ENCODE data around the gene FEZF2.

Gene FEZF2

DNA sequence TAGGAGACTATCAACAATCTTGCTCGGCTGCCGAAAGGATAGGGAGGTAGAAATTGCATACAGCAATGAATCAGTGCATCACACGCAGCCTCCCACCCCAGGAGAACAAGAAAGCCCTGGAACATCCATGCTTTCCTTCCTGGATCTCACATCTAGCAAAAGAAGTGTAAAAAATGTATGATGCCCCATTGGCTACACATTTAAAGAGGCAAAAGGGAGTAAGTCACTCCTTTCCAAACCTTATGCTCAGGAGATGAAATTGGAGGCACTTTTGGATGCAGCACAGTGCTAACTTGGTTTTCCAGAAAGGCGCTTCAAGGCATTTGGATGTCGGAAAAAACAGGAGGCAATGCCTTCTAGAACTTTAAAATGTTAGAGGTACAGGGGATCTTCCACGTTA, 32.2 kb upstream of the FEZF2 start:
- Histone ChIP-seq H3K36me3 (replicated peaks; ENCODE audit: insufficient read depth, low read length) (no peaks in the 10 kb centered on the region), H3K27ac (ENCODE audit: low read length) (no peak overlapping the region), H3K9ac (ENCODE audit: low read length) (no peak overlapping the region), H3K4me2 (ENCODE audit: low read depth, low read length) (no peak overlapping the region), H3K4me1 (ENCODE audit: low read length) (no peaks in the 10 kb centered on the region), H3K9me3 (replicated peaks; ENCODE audit: insufficient read depth, low read length) (no peaks in the 10 kb centered on the region), H4K20me1 (ENCODE audit: insufficient read depth, low read length) (no peaks in the 10 kb centered on the region), H3K27me3 (replicated peaks; ENCODE audit: insufficient read depth, low read length) (no peaks in the 10 kb centered on the region), H2AFZ (ENCODE audit: low read length) (no peak overlapping the region), H3K9me2 (replicated peaks; ENCODE audit: insufficient read depth, low read length) (no peaks in the 10 kb centered on the region), H3K79me2 (ENCODE audit: low read length) (no peaks in the 10 kb centered on the region), H3K4me3 (ENCODE audit: low read length) (no peak overlapping the region), H3F3A (ENCODE audit: insufficient read depth, low read length) (no peaks in the 10 kb centered on the region)
- TF ChIP-seq, protein P1, sequence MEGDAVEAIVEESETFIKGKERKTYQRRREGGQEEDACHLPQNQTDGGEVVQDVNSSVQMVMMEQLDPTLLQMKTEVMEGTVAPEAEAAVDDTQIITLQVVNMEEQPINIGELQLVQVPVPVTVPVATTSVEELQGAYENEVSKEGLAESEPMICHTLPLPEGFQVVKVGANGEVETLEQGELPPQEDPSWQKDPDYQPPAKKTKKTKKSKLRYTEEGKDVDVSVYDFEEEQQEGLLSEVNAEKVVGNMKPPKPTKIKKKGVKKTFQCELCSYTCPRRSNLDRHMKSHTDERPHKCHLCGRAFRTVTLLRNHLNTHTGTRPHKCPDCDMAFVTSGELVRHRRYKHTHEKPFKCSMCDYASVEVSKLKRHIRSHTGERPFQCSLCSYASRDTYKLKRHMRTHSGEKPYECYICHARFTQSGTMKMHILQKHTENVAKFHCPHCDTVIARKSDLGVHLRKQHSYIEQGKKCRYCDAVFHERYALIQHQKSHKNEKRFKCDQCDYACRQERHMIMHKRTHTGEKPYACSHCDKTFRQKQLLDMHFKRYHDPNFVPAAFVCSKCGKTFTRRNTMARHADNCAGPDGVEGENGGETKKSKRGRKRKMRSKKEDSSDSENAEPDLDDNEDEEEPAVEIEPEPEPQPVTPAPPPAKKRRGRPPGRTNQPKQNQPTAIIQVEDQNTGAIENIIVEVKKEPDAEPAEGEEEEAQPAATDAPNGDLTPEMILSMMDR (IDR thresholded peaks at IDR 0.05; ENCODE audit: low read length): no peak
- TF ChIP-seq EZH2phosphoT487 (IDR thresholded peaks at IDR 0.05; ENCODE audit: low read length): no peak
- TF ChIP-seq EZH2 (optimal IDR thresholded peaks at IDR 0.05; ENCODE audit: low read depth, low read length): no peak
- no peak for DNase-seq

DNA sequence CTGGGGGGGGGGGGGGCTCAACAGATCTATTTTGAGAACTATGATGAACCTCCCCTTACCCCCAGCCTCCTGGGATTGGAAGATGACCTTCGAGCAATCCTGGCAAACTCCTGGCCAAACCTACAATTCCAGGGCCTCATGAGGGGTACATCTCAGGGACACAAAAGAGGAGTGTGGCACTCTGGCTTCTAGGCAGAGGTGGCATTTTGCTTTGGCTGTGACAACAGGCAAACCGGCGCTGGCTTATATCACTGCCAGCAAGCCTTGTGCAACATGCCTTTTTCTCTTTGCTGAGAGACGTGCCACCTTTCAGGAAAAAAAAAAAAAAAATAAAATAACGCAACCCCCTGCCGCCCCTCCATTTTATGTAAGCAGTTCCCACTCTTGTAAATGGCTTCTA, 31.8 kb upstream of the FEZF2 start:
- no peaks in the 10 kb centered on the region for H3K36me3 ChIP-seq (replicated peaks; ENCODE audit: insufficient read depth, low read length)
- no peak overlapping the region for H3K4me2 ChIP-seq (ENCODE audit: low read depth, low read length)
- no peaks in the 10 kb centered on the region for H4K20me1 ChIP-seq (ENCODE audit: insufficient read depth, low read length)
- H3K27me3 ChIP-seq (replicated peaks; ENCODE audit: insufficient read depth, low read length): no peaks in the 10 kb centered on the region
- DNase-seq: no peak
- H3K9me2 ChIP-seq (replicated peaks; ENCODE audit: insufficient read depth, low read length): no peaks in the 10 kb centered on the region
- H3K4me1 ChIP-seq (ENCODE audit: low read length): no peaks in the 10 kb centered on the region
- H3F3A ChIP-seq (ENCODE audit: insufficient read depth, low read length): no peaks in the 10 kb centered on the region
- TF ChIP-seq, protein P1 (IDR thresholded peaks at IDR 0.05; ENCODE audit: low read length): no peak
- TF ChIP-seq EZH2phosphoT487 (IDR thresholded peaks at IDR 0.05; ENCODE audit: low read length): no peak
- TF ChIP-seq EZH2 (optimal IDR thresholded peaks at IDR 0.05; ENCODE audit: low read depth, low read length): no peak
- no peak overlapping the region for H3K9ac ChIP-seq (ENCODE audit: low read length)
- no peaks in the 10 kb centered on the region for H3K9me3 ChIP-seq (replicated peaks; ENCODE audit: insufficient read depth, low read length)
- no peaks in the 10 kb centered on the region for H3K79me2 ChIP-seq (ENCODE audit: low read length)
- no peak overlapping the region for H3K4me3 ChIP-seq (ENCODE audit: low read length)
- H2AFZ ChIP-seq (ENCODE audit: low read length): no peak overlapping the region
- H3K27ac ChIP-seq (ENCODE audit: low read length): no peak overlapping the region

DNA sequence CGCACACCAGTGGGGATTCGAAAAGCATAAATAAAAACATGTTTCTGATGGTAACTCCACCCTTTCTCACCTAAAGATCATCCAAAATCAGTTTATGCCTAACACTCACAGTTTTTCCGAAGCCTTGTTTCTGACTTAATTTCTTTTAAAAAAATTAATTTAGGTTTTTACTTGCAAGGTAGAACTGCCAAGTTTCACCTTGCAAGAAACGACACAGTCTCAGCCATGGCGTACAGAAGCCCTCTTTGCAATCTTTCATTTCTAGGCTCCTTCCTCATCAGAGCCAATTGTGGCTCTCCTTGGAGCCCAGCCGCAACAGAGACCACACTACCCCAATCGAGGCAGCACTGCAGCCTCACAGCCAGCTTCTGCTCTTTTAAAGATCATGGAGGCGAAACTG, 31.0 kb upstream of the FEZF2 start:
- no peaks in the 10 kb centered on the region for H4K20me1 ChIP-seq (ENCODE audit: insufficient read depth, low read length)
- no peak overlapping the region for H3K4me2 ChIP-seq (ENCODE audit: low read depth, low read length)
- no peak for DNase-seq
- no peak overlapping the region for H2AFZ ChIP-seq (ENCODE audit: low read length)
- H3K9ac ChIP-seq (ENCODE audit: low read length): no peak overlapping the region
- H3K27me3 ChIP-seq (replicated peaks; ENCODE audit: insufficient read depth, low read length): no peaks in the 10 kb centered on the region
- H3K9me2 ChIP-seq (replicated peaks; ENCODE audit: insufficient read depth, low read length): no peaks in the 10 kb centered on the region
- H3K4me3 ChIP-seq (ENCODE audit: low read length): no peak overlapping the region
- TF ChIP-seq EZH2 (optimal IDR thresholded peaks at IDR 0.05; ENCODE audit: low read depth, low read length) (no peak), EZH2phosphoT487 (IDR thresholded peaks at IDR 0.05; ENCODE audit: low read length) (no peak)
- TF ChIP-seq, protein P1 (IDR thresholded peaks at IDR 0.05; ENCODE audit: low read length): no peak
- no peak overlapping the region for H3K27ac ChIP-seq (ENCODE audit: low read length)
- no peaks in the 10 kb centered on the region for H3F3A ChIP-seq (ENCODE audit: insufficient read depth, low read length)
- H3K9me3 ChIP-seq (replicated peaks; ENCODE audit: insufficient read depth, low read length): no peaks in the 10 kb centered on the region
- H3K79me2 ChIP-seq (ENCODE audit: low read length): no peaks in the 10 kb centered on the region
- H3K36me3 ChIP-seq (replicated peaks; ENCODE audit: insufficient read depth, low read length): no peaks in the 10 kb centered on the region
- H3K4me1 ChIP-seq (ENCODE audit: low read length): no peaks in the 10 kb centered on the region
